GM19043 (cell line): ENCODE results near the gene C9.
"Not testable (repeated sequence)": the region's sequence is repeated elsewhere in the genome, so short reads cannot be mapped to it uniquely, and the experiment has no call there.

ENCODE experiments used
- ATAC-seq: cut with Tn5 transposase; IDR thresholded peaks from one replicate; pipeline ENCODE4 v1.9.1; 2021; ENCODE audit warnings: low read depth; ENCODE audit not compliant: unreplicated experiment

The C9 gene

GRCh38 chr5:39334296-39334695 is 30.0 kb downstream of the C9 start:
- ATAC-seq = not testable (repeated sequence)

GRCh38 chr5:39333104-39333503 is 31.2 kb downstream of the C9 start:
- ATAC-seq = no peak

GRCh38 chr5:39331861-39332381 is 32.4 kb downstream of the C9 start:
- no peak for ATAC-seq

GRCh38 chr5:39328731-39329130 is 35.6 kb downstream of the C9 start:
- ATAC-seq = no peak

GRCh38 chr5:39323542-39323941 is 40.8 kb downstream of the C9 start:
- no peak for ATAC-seq

- ATAC-seq = no peak
These were observed 44.9 kb downstream of the C9 start for GRCh38 chr5:39319395-39319794.

- ATAC-seq = not testable (repeated sequence)
These were observed 47.8 kb downstream of the C9 start for GRCh38 chr5:39316464-39316863.

- ATAC-seq = no peak
These were observed 48.3 kb downstream of the C9 start for GRCh38 chr5:39315995-39316394.

GRCh38 chr5:39314591-39314990 is 49.7 kb downstream of the C9 start:
- no peak for ATAC-seq

GRCh38 chr5:39309534-39309933 is 54.8 kb downstream of the C9 start:
- no peak for ATAC-seq

- ATAC-seq = no peak
These were observed 61.8 kb downstream of the C9 start for GRCh38 chr5:39302472-39302871.

- ATAC-seq = no peak
These were observed 62.9 kb downstream of the C9 start for GRCh38 chr5:39301406-39301805.

GRCh38 chr5:39299962-39300361 is 64.3 kb downstream of the C9 start:
- no peak for ATAC-seq

GRCh38 chr5:39294736-39295135 is 69.6 kb downstream of the C9 start:
- no peak for ATAC-seq

GRCh38 chr5:39284552-39284951 is 79.7 kb downstream of the C9 start:
- no peak for ATAC-seq

GRCh38 chr5:39283231-39283818 is 81.0 kb downstream of the C9 start:
- peak; percentile 84 for ATAC-seq

GRCh38 chr5:39282561-39282960 is 81.7 kb downstream of the C9 start:
- no peak for ATAC-seq

GRCh38 chr5:39275865-39276264 is 88.4 kb downstream of the C9 start:
- not testable (repeated sequence) for ATAC-seq

GRCh38 chr5:39274398-39275085 is 89.8 kb downstream of the C9 start:
- peak; percentile 77 for ATAC-seq

GRCh38 chr5:39273314-39273954 is 90.9 kb downstream of the C9 start:
- ATAC-seq = no peak

- not testable (repeated sequence) for ATAC-seq
These were observed 91.4 kb downstream of the C9 start for GRCh38 chr5:39272869-39273231.
